ENCODE results near the gene SPATA24.

DNA sequence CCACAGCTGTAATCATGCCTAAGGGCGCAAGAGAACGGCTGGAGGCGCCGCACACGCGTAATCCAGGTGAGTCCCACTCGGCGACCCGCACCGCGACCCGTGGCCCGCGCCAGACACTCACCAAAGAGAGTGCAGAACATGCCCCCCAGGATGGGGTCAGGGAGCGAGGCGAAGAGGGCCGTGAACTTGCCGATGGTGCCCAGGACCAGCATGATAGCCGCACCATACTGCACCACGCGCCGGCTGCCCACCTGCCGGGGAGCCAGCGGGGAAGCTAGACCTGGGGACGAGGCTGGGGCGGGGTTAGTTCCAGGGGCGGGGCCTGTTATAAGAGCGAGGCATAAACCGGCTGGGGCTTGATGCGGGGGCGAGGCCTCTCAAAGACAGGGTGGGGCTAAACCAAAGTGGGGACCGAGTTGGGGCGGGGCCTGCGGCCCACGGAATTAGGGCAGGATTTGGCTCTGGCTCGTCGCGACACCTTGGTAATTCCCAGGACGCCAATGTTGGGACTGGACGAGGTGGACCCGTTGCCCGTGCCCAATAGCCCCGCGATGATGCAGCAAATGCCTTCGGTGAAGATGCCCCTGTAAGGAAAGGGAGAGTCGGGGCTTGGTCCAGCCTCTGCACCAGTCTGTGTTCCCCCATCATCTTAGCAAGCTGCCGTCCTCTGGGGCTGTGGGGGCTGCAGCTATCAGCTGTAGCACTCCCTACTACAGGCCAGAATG is 25.6 kb downstream of the SPATA24 start:
- no peak for TF ChIP-seq GATA2 (IDR thresholded peaks at IDR 0.05; ENCODE audit: low read depth, low read length)
- TF ChIP-seq GATA3 (IDR thresholded peaks at IDR 0.05; ENCODE audit: low read depth, low read length), result no peak

All from SH-SY5Y (cell line).